ENCODE data around the gene HBQ1.
"Not testable (repeated sequence)": the region's sequence is repeated elsewhere in the genome, so short reads cannot be mapped to it uniquely, and the experiment has no call there.

HBQ1 gene

GRCh38 chr16:172374-172941, 7.8 kb upstream of the HBQ1 start, which contains the start of gene HBA2:
Gene HBA2 (plus strand): TSS chr16:172876. CDS start chr16:172913, 37 bp downstream.
- H3K27me3 ChIP-seq (ENCODE audit: insufficient read depth, low read length), result peaks cover 37% of the 10 kb centered on the region
- WGBS (ENCODE audit: extremely low coverage, insufficient coverage, insufficient read length), result no CpG with 5 or more reads among the region's 74 CpGs

GRCh38 chr16:173211-173854, 6.9 kb upstream of the HBQ1 start:
- not testable (repeated sequence) for H4K12ac ChIP-seq (ENCODE audit: low read depth, low read length); H3K27ac ChIP-seq (ENCODE audit: low read depth, low read length); DNase-seq

More at GRCh38 chr16:172374-172941, 7.8 kb upstream of the HBQ1 start, which contains the start of gene HBA2:
- H3K9ac ChIP-seq (ENCODE audit: low read length); H3K79me2 ChIP-seq (ENCODE audit: control insufficient read depth, insufficient read depth, low read length, poor library complexity); H3K79me1 ChIP-seq (ENCODE audit: low read length); H2AFZ ChIP-seq (ENCODE audit: insufficient read depth, low read length, poor library complexity); H3K18ac ChIP-seq (ENCODE audit: low read length); H3K36me3 ChIP-seq (ENCODE audit: control insufficient read depth in 1 of 2, insufficient read depth in 2 of 2, low read length in 2 of 2); H3K4me3 ChIP-seq (ENCODE audit: low read depth, low read length); H4K12ac ChIP-seq (ENCODE audit: low read depth, low read length); H3K9me3 ChIP-seq (ENCODE audit: insufficient read depth, low read depth, low read length); H3K4me2 ChIP-seq (ENCODE audit: low read length); H3K14ac ChIP-seq (ENCODE audit: low read length); H3K4me1 ChIP-seq (ENCODE audit: control insufficient read depth in 1 of 2, insufficient read depth in 2 of 2, low read length in 2 of 2); H3K23ac ChIP-seq (ENCODE audit: low read length); H2BK120ac ChIP-seq (ENCODE audit: insufficient read depth, low read length, poor library complexity); H2BK12ac ChIP-seq (ENCODE audit: low read length); H4K91ac ChIP-seq (ENCODE audit: low read depth, low read length); H2BK5ac ChIP-seq (ENCODE audit: low read depth, low read length, poor library complexity); H3K27ac ChIP-seq (ENCODE audit: low read depth, low read length); H4K8ac ChIP-seq (ENCODE audit: low read depth, low read length); H2AK5ac ChIP-seq (ENCODE audit: low read length); DNase-seq; H3K4ac ChIP-seq (ENCODE audit: low read depth, low read length): not testable (repeated sequence)

GRCh38 chr16:173928-174769, 6.1 kb upstream of the HBQ1 start:
- not testable (repeated sequence) for H2BK5ac ChIP-seq (ENCODE audit: low read depth, low read length, poor library complexity); H3K4ac ChIP-seq (ENCODE audit: low read depth, low read length); H2BK120ac ChIP-seq (ENCODE audit: insufficient read depth, low read length, poor library complexity); H3K14ac ChIP-seq (ENCODE audit: low read length); H2BK12ac ChIP-seq (ENCODE audit: low read length); H3K4me1 ChIP-seq (ENCODE audit: control insufficient read depth in 1 of 2, insufficient read depth in 2 of 2, low read length in 2 of 2); H2AK5ac ChIP-seq (ENCODE audit: low read length); H3K79me1 ChIP-seq (ENCODE audit: low read length); H4K91ac ChIP-seq (ENCODE audit: low read depth, low read length); H2AFZ ChIP-seq (ENCODE audit: insufficient read depth, low read length, poor library complexity); DNase-seq; H3K27ac ChIP-seq (ENCODE audit: low read depth, low read length); H3K36me3 ChIP-seq (ENCODE audit: control insufficient read depth in 1 of 2, insufficient read depth in 2 of 2, low read length in 2 of 2); H4K12ac ChIP-seq (ENCODE audit: low read depth, low read length); H3K18ac ChIP-seq (ENCODE audit: low read length); H3K9me3 ChIP-seq (ENCODE audit: insufficient read depth, low read depth, low read length); H3K79me2 ChIP-seq (ENCODE audit: control insufficient read depth, insufficient read depth, low read length, poor library complexity); H3K23ac ChIP-seq (ENCODE audit: low read length); H3K9ac ChIP-seq (ENCODE audit: low read length); H3K4me3 ChIP-seq (ENCODE audit: low read depth, low read length); H4K8ac ChIP-seq (ENCODE audit: low read depth, low read length)
- Histone ChIP-seq H3K27me3 (ENCODE audit: insufficient read depth, low read length) (peaks cover 31% of the 10 kb centered on the region), H3K4me2 (ENCODE audit: low read length) (peak overlapping the region; percentile 46)
- no CpG with 5 or more reads among the region's 13 CpGs for WGBS (ENCODE audit: extremely low coverage, insufficient coverage, insufficient read length)

More at GRCh38 chr16:173211-173854, 6.9 kb upstream of the HBQ1 start:
- not testable (repeated sequence) for H4K91ac ChIP-seq (ENCODE audit: low read depth, low read length); H4K8ac ChIP-seq (ENCODE audit: low read depth, low read length); H2AK5ac ChIP-seq (ENCODE audit: low read length); H2BK12ac ChIP-seq (ENCODE audit: low read length); H3K23ac ChIP-seq (ENCODE audit: low read length); H3K79me2 ChIP-seq (ENCODE audit: control insufficient read depth, insufficient read depth, low read length, poor library complexity); H3K18ac ChIP-seq (ENCODE audit: low read length); H3K14ac ChIP-seq (ENCODE audit: low read length); H3K9me3 ChIP-seq (ENCODE audit: insufficient read depth, low read depth, low read length); H3K4ac ChIP-seq (ENCODE audit: low read depth, low read length); H3K4me3 ChIP-seq (ENCODE audit: low read depth, low read length); H3K4me2 ChIP-seq (ENCODE audit: low read length); H2AFZ ChIP-seq (ENCODE audit: insufficient read depth, low read length, poor library complexity); H3K36me3 ChIP-seq (ENCODE audit: control insufficient read depth in 1 of 2, insufficient read depth in 2 of 2, low read length in 2 of 2); H3K9ac ChIP-seq (ENCODE audit: low read length); H2BK120ac ChIP-seq (ENCODE audit: insufficient read depth, low read length, poor library complexity); H3K4me1 ChIP-seq (ENCODE audit: control insufficient read depth in 1 of 2, insufficient read depth in 2 of 2, low read length in 2 of 2); H3K79me1 ChIP-seq (ENCODE audit: low read length); H2BK5ac ChIP-seq (ENCODE audit: low read depth, low read length, poor library complexity)
- H3K27me3 ChIP-seq (ENCODE audit: insufficient read depth, low read length), result peaks cover 38% of the 10 kb centered on the region
- whole genome bisulfite sequencing (ENCODE audit: extremely low coverage, insufficient coverage, insufficient read length), result no CpG with 5 or more reads among the region's 44 CpGs

- H3K4ac ChIP-seq (ENCODE audit: low read depth, low read length), result no peak overlapping the region
- no peak overlapping the region for H3K9ac ChIP-seq (ENCODE audit: low read length)
- no peak overlapping the region for H4K91ac ChIP-seq (ENCODE audit: low read depth, low read length)
- H2BK120ac ChIP-seq (ENCODE audit: insufficient read depth, low read length, poor library complexity), result no peak overlapping the region
- no peak overlapping the region for H3K4me2 ChIP-seq (ENCODE audit: low read length)
- H2AK5ac ChIP-seq (ENCODE audit: low read length), result no peak overlapping the region
- H3K27ac ChIP-seq (ENCODE audit: low read depth, low read length), result no peak overlapping the region
- peaks cover 4% of the 10 kb centered on the region for H3K9me3 ChIP-seq (ENCODE audit: insufficient read depth, low read depth, low read length)
- H3K14ac ChIP-seq (ENCODE audit: low read length), result no peak overlapping the region
- H3K4me1 ChIP-seq (ENCODE audit: control insufficient read depth in 1 of 2, insufficient read depth in 2 of 2, low read length in 2 of 2), result peaks cover 0 to 3% of the 10 kb centered on the region in 2 experiments
- no peaks in the 10 kb centered on the region for H3K36me3 ChIP-seq (ENCODE audit: control insufficient read depth in 1 of 2, insufficient read depth in 2 of 2, low read length in 2 of 2)
- no peak for DNase-seq
- no CpG with 5 or more reads among the region's 8 CpGs for WGBS (ENCODE audit: extremely low coverage, insufficient coverage, insufficient read length)
- no peak overlapping the region for H3K23ac ChIP-seq (ENCODE audit: low read length)
- no peak overlapping the region for H3K4me3 ChIP-seq (ENCODE audit: low read depth, low read length)
- no peak overlapping the region for H2BK5ac ChIP-seq (ENCODE audit: low read depth, low read length, poor library complexity)
- H4K12ac ChIP-seq (ENCODE audit: low read depth, low read length), result no peak overlapping the region
- no peaks in the 10 kb centered on the region for H3K79me2 ChIP-seq (ENCODE audit: control insufficient read depth, insufficient read depth, low read length, poor library complexity)
- no peak overlapping the region for H2AFZ ChIP-seq (ENCODE audit: insufficient read depth, low read length, poor library complexity)
- H3K18ac ChIP-seq (ENCODE audit: low read length), result no peak overlapping the region
- no peaks in the 10 kb centered on the region for H3K79me1 ChIP-seq (ENCODE audit: low read length)
- no peak overlapping the region for H4K8ac ChIP-seq (ENCODE audit: low read depth, low read length)
- peaks cover 35% of the 10 kb centered on the region for H3K27me3 ChIP-seq (ENCODE audit: insufficient read depth, low read length)
- H2BK12ac ChIP-seq (ENCODE audit: low read length), result no peak overlapping the region
Measured at GRCh38 chr16:175011-175949, 5.0 kb upstream of the HBQ1 start.
